ENCODE measurements around the gene ZSCAN20. TPM values are rescaled to one million over a fixed set of nuclear protein-coding genes. Genes with fewer than 3 reads are reported as not detected.

Gene ZSCAN20
- total and polyA plus RNA-seq, 7 donors, result 0.75 to 4.9 (median 2.8) TPM

GRCh38 chr1:33532936-33533335 is 60.5 kb downstream of the ZSCAN20 start:
- Histone ChIP-seq H3K27ac (no peak overlapping the region), H3K9me3 (no peaks in the 10 kb centered on the region), H3K27me3 (ENCODE audit: insufficient read depth in 3 of 3, low read length in 2 of 3) (peaks cover 0 to 2% (median 0%) of the 10 kb centered on the region in 3 donors), H3K4me1 (no peaks in the 10 kb centered on the region), H3K36me3 (ENCODE audit: insufficient read depth in 1 of 2, low read depth in 1 of 2) (no peaks in the 10 kb centered on the region), H3K4me3 (no peak overlapping the region)
- DNase-seq, result no peak
- no peak for ATAC-seq
- 76 to 91% (median 77%) methylated on average over 13 of the region's 13 CpGs for WGBS, 3 donors
- intact Hi-C loops (cut with DNase I), result no loop called here
- TF ChIP-seq, protein P1, sequence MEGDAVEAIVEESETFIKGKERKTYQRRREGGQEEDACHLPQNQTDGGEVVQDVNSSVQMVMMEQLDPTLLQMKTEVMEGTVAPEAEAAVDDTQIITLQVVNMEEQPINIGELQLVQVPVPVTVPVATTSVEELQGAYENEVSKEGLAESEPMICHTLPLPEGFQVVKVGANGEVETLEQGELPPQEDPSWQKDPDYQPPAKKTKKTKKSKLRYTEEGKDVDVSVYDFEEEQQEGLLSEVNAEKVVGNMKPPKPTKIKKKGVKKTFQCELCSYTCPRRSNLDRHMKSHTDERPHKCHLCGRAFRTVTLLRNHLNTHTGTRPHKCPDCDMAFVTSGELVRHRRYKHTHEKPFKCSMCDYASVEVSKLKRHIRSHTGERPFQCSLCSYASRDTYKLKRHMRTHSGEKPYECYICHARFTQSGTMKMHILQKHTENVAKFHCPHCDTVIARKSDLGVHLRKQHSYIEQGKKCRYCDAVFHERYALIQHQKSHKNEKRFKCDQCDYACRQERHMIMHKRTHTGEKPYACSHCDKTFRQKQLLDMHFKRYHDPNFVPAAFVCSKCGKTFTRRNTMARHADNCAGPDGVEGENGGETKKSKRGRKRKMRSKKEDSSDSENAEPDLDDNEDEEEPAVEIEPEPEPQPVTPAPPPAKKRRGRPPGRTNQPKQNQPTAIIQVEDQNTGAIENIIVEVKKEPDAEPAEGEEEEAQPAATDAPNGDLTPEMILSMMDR (IDR thresholded peaks at IDR 0.05), result no peak

GRCh38 chr1:33535334-33535733 is 62.9 kb downstream of the ZSCAN20 start:
- intact Hi-C loops (cut with DNase I), result no loop called here
- Histone ChIP-seq H3K4me1 (no peaks in the 10 kb centered on the region), H3K27me3 (ENCODE audit: insufficient read depth in 3 of 3, low read length in 2 of 3) (peaks cover 0 to 2% (median 0%) of the 10 kb centered on the region in 3 donors), H3K4me3 (no peak overlapping the region), H3K27ac (no peak overlapping the region), H3K36me3 (ENCODE audit: insufficient read depth in 1 of 2, low read depth in 1 of 2) (no peaks in the 10 kb centered on the region), H3K9me3 (no peaks in the 10 kb centered on the region)
- 73 to 85% (median 81%) methylated on average over 2 of the region's 2 CpGs for WGBS, 3 donors
- TF ChIP-seq, protein P1 (IDR thresholded peaks at IDR 0.05), result no peak
- ATAC-seq (no peak), DNase-seq (no peak)

DNA sequence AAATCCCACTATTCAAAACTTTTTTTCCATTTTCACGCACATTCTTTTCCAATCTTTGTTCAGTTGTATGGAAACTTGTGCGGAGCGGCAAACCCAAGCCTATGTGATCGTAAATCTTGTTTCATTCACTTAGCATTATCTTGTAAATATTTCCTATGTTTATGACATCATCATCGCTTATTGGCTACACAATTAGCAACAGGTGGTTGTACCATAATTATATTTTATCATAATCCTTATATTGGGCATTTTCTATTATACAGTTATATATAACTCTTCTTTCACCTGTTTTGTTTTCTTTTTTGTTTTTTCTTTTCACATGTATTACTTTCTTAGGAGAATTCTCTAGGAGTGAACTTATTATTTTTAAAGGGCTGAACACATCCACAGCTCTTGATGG is 65.4 kb downstream of the ZSCAN20 start:
- no peaks in the 10 kb centered on the region for H3K36me3 ChIP-seq (ENCODE audit: insufficient read depth in 1 of 2, low read depth in 1 of 2)
- intact Hi-C loops (cut with DNase I), result no loop called here
- H3K4me1 ChIP-seq, result no peaks in the 10 kb centered on the region
- TF ChIP-seq, protein P1 (IDR thresholded peaks at IDR 0.05), result no peak
- ATAC-seq (no peak), DNase-seq (no peak)
- no peak overlapping the region for H3K27ac ChIP-seq
- no peaks in the 10 kb centered on the region for H3K9me3 ChIP-seq
- 95 to 98% (median 96%) methylated on average over 5 of the region's 5 CpGs for WGBS, 3 donors
- no peak overlapping the region for H3K4me3 ChIP-seq
- peaks cover 0 to 2% (median 0%) of the 10 kb centered on the region in 3 donors for H3K27me3 ChIP-seq (ENCODE audit: insufficient read depth in 3 of 3, low read length in 2 of 3)

DNA sequence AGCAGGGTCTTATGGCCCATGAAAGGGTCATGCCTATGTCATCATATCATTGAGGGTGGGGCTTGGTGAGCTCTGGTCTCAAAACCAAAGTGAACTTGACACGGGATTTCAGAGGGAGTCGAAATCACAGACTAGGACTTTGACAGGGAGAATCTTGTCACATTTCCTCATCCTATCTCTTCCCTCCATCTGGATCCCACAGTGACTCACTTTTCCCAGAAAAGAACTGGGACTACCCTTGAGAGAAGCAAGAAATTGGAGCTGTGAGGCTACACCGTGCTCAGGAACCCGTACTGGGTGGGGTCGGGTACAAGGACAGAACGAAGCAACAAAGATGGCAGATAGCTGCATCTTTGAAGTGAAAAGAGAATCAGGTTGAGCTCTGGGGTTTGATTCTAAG is 69.5 kb downstream of the ZSCAN20 start:
- Histone ChIP-seq H3K9me3 (no peaks in the 10 kb centered on the region), H3K4me1 (no peaks in the 10 kb centered on the region), H3K36me3 (ENCODE audit: insufficient read depth in 1 of 2, low read depth in 1 of 2) (no peaks in the 10 kb centered on the region), H3K27ac (no peak overlapping the region), H3K4me3 (no peak overlapping the region), H3K27me3 (ENCODE audit: insufficient read depth in 3 of 3, low read length in 2 of 3) (no peaks in the 10 kb centered on the region)
- DNase-seq, result no peak
- intact Hi-C loops (cut with DNase I), result no loop called here
- TF ChIP-seq, protein P1 (IDR thresholded peaks at IDR 0.05), result no peak
- no peak for ATAC-seq
- 88 to 91% (median 89%) methylated on average over 6 of the region's 6 CpGs for WGBS, 3 donors

Other genes with a start within 250 kb of the ZSCAN20 start
- gene ZNF362, start 216.2 kb upstream of the ZSCAN20 start, total RNA-seq, result 10 to 100 TPM; 15.2 to 20.9 (median 17.8) TPM
- 1 to 10 TPM; 6.5 to 8.7 (median 8.0) TPM for gene ZNF362, start 216.2 kb upstream of the ZSCAN20 start, polyA plus RNA-seq
- gene A3GALT2, start 151.5 kb upstream of the ZSCAN20 start, total RNA-seq, result not detected
- not detected for gene A3GALT2, start 151.5 kb upstream of the ZSCAN20 start, polyA plus RNA-seq
- 100 to 1,000 TPM in 3 of 4 donors, 10 to 100 TPM in 1; 74.1 to 427 (median 339) TPM for gene PHC2, start 41.5 kb upstream of the ZSCAN20 start, total RNA-seq
- 100 to 1,000 TPM; 221 to 393 (median 338) TPM for gene PHC2, start 41.5 kb upstream of the ZSCAN20 start, polyA plus RNA-seq

Measured in psoas muscle (tissue), 8 donors.